ENCODE measurements around the gene THPO. TPM values are rescaled to one million over a fixed set of nuclear protein-coding genes. Genes with fewer than 3 reads are reported as not detected.

Gene THPO
- total and polyA plus RNA-seq, 9 of the 15 experiments (the other 6 are each of a cell fraction or from before 2014, with no cell fraction given), result 0.11 to 1.1 (median 0.35) TPM; not detected in 1

DNA sequence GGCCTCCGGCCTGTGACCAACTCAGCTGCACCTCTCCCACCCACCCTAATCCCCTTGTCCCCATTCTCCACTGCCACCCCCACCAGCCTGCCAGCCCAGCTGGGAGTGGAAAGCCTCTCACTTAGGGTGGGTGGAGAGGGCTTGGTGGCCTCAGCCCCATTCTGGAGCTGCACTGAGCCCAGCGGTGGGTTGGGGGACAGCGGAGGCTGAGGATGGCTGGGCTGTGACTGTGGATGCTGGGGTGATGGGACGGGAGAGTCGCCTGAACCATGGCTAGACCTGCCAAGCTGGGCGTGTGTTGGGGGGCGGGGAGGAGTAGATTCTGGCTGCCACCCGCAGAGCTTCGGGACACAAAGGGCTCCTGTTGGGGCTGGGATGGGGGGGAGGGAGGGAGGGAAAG lies 18.4 kb downstream of the THPO start (continued):
- TF ChIP-seq RERE (CRISPR knock-in tag; IDR thresholded peaks at IDR 0.05; ENCODE audit: borderline replicate concordance), result no peak
- TF ChIP-seq DPF2 (IDR thresholded peaks at IDR 0.05), result no peak
- TF ChIP-seq ZNF551 (CRISPR knock-in tag; IDR thresholded peaks at IDR 0.05), result no peak
- TF ChIP-seq RB1 (IDR thresholded peaks at IDR 0.05; ENCODE audit: low read depth), result no peak
- TF ChIP-seq PURB (CRISPR knock-in tag; IDR thresholded peaks at IDR 0.05; ENCODE audit: low read depth), result no peak
- TF ChIP-seq, protein P1, sequence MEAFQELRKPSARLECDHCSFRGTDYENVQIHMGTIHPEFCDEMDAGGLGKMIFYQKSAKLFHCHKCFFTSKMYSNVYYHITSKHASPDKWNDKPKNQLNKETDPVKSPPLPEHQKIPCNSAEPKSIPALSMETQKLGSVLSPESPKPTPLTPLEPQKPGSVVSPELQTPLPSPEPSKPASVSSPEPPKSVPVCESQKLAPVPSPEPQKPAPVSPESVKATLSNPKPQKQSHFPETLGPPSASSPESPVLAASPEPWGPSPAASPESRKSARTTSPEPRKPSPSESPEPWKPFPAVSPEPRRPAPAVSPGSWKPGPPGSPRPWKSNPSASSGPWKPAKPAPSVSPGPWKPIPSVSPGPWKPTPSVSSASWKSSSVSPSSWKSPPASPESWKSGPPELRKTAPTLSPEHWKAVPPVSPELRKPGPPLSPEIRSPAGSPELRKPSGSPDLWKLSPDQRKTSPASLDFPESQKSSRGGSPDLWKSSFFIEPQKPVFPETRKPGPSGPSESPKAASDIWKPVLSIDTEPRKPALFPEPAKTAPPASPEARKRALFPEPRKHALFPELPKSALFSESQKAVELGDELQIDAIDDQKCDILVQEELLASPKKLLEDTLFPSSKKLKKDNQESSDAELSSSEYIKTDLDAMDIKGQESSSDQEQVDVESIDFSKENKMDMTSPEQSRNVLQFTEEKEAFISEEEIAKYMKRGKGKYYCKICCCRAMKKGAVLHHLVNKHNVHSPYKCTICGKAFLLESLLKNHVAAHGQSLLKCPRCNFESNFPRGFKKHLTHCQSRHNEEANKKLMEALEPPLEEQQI (IDR thresholded peaks at IDR 0.05), result no peak
- no peak for TF ChIP-seq ZNF584 (CRISPR knock-in tag; IDR thresholded peaks at IDR 0.05; ENCODE audit: low read depth)
- TF ChIP-seq PCBP2 (IDR thresholded peaks at IDR 0.05; ENCODE audit: low read depth, low read length, poor library complexity, severe bottlenecking), result no peak
- no peak for TF ChIP-seq CHD2 (IDR thresholded peaks at IDR 0.05; ENCODE audit: low read depth, low read length)

Data from K562 (cell line).